AG09309 (cell line): ENCODE results near the gene ENTR1.
"Not testable (repeated sequence)": the region's sequence is repeated elsewhere in the genome, so short reads cannot be mapped to it uniquely, and the experiment has no call there.

Experiments
- DNase-seq: peaks from one replicate; pipeline ENCODE4 v3.0.0-alpha.2; 2010; ENCODE audit warnings: low read depth
- H3K4me3 ChIP-seq: 2 replicates; pipeline ENCODE4 v1.5.1; 2011; ENCODE audit warnings: mild to moderate bottlenecking, low read depth, low read length, moderate library complexity; ENCODE audit not compliant: control insufficient read depth
- CTCF ChIP-seq: IDR thresholded peaks from 2 replicates; pipeline ENCODE4 v1.5.1; 2011; ENCODE audit warnings: mild to moderate bottlenecking, low read depth, low read length, inconsistent platforms; ENCODE audit not compliant: insufficient read depth, control insufficient read depth; ENCODE audit errors: missing control alignments

Gene ENTR1

GRCh38 chr9:136426787-136427186, 16.4 kb upstream of the ENTR1 start:
- TF ChIP-seq CTCF: no peak
- DNase-seq: no peak
- no peak overlapping the region for H3K4me3 ChIP-seq

- DNase-seq, H3K4me3 ChIP-seq: not testable (repeated sequence)
Observed at GRCh38 chr9:136425367-136425766, 15.0 kb upstream of the ENTR1 start.

GRCh38 chr9:136424750-136425362, 14.4 kb upstream of the ENTR1 start:
- DNase-seq: no peak
- no peak overlapping the region for H3K4me3 ChIP-seq
- no peak for TF ChIP-seq CTCF

- H3K4me3 ChIP-seq: no peak overlapping the region
- no peak for TF ChIP-seq CTCF
- no peak for DNase-seq
Observed at GRCh38 chr9:136423432-136424146, 13.2 kb upstream of the ENTR1 start.

GRCh38 chr9:136422876-136423275, 12.5 kb upstream of the ENTR1 start:
- no peak for TF ChIP-seq CTCF
- no peak for DNase-seq
- no peak overlapping the region for H3K4me3 ChIP-seq

GRCh38 chr9:136421791-136422190, 11.4 kb upstream of the ENTR1 start:
- no peak for DNase-seq
- no peak overlapping the region for H3K4me3 ChIP-seq
- TF ChIP-seq CTCF: no peak

- DNase-seq: no peak
- TF ChIP-seq CTCF: no peak
- H3K4me3 ChIP-seq: no peak overlapping the region
Observed at GRCh38 chr9:136419092-136419420, 8.6 kb upstream of the ENTR1 start.
